LNCAP (cell line): ENCODE data around the gene GM2A.
A peak's percentile ranks its signal among the peaks of the same experiment; 100 is the strongest.

Experiments used
- CTCF ChIP-seq: fragments of 450-650 bp; IDR thresholded peaks from 2 replicates; pipeline ENCODE4 v1.5.1; 2017; ENCODE audit warnings: mild to moderate bottlenecking

Gene GM2A

GRCh38 chr5:151239237-151239861 lies 13.6 kb upstream of the GM2A start:
- TF ChIP-seq CTCF, result peak; percentile 95

- no peak for TF ChIP-seq CTCF
Observed at GRCh38 chr5:151240924-151241635, 11.9 kb upstream of the GM2A start.

DNA sequence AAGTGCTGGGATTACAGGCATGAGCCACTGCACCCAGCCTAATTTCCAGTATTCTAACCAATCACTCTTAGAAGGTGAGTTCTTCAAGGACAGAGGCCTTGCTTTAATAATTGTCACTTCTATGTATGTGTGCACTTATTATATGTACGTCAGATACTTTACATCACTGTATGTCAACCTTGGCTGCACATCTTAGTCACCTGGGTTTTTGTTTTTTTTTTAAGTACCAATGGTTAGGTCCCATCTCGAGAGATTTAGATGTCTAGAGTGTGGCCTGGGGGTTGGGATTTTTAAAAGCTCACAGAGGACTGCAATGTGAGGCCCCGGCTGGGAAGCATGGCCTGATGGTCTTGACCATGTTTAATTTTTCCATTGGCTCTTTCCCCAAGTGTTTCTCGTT lies 9.9 kb upstream of the GM2A start:
- no peak for TF ChIP-seq CTCF

- TF ChIP-seq CTCF, result no peak
Observed at GRCh38 chr5:151243564-151243963, 9.4 kb upstream of the GM2A start.

DNA sequence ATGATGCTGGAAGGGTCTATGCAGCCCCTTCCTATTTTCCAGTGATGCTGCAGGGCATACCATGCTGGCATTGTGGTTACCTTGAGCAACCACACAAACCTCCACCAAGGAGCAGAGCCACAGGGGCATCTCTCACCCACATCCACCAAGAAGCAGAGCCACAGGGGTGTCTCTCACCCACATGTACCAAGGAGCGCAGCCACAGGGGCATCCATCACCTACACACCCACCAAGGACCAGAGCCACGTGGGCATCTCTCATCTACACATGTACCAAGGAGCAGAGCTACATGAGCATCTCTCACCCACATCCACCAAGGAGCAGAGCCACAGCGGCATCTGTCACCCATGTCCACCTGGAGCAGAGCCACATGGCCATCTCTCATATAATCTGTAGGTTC lies 8.8 kb upstream of the GM2A start:
- no peak for TF ChIP-seq CTCF

DNA sequence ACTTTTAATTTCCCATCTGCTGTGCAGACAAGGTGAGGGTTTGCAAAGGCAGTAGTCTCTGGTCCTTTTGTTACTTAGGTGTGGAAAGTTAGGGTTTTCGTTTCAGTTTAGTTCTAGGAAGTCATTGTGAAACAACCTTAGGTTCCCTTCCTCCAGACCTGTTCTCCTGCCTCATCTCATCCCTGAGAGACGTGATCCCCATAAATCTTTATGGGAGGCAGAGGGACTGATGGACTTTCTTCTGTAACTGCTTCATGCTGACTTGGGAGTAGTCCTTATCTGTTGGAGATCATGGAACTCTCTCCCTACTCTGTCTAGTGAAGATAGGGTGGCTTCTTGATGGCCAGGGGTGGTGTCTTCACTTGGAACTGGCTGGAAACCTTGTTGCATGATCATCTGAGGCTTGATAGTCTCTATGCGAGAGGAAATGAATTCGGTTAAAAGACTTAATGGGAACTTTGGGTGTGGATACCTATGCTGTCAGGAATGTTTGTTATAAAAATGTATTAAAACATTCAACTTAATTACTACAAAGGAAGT lies 7.2 kb upstream of the GM2A start:
- no peak for TF ChIP-seq CTCF

GRCh38 chr5:151248651-151249050 lies 4.3 kb upstream of the GM2A start:
- no peak for TF ChIP-seq CTCF
